Mucosa of gallbladder (tissue), 1 donor: ENCODE data around the gene ZW10. TPM values are rescaled to one million over a fixed set of nuclear protein-coding genes. Genes with fewer than 3 reads are reported as not detected.
A peak's percentile ranks its signal among the peaks of the same experiment; 100 is the strongest.

Experiments
- DNase-seq: peaks from one replicate; pipeline ENCODE4 v3.0.0-alpha.2; 2020; ENCODE audit warnings: low spot score
- total RNA-seq: library from RNA; stranded (reverse); gene quantifications from one replicate; pipeline ENCODE4 v1.2.1, GENCODE V29; 2021
- donor health status: DM: no; HTN: no; CAD: no.

ZW10 gene
- total RNA-seq, 1 donor from 2014 or later, result 10.3 TPM

DNA sequence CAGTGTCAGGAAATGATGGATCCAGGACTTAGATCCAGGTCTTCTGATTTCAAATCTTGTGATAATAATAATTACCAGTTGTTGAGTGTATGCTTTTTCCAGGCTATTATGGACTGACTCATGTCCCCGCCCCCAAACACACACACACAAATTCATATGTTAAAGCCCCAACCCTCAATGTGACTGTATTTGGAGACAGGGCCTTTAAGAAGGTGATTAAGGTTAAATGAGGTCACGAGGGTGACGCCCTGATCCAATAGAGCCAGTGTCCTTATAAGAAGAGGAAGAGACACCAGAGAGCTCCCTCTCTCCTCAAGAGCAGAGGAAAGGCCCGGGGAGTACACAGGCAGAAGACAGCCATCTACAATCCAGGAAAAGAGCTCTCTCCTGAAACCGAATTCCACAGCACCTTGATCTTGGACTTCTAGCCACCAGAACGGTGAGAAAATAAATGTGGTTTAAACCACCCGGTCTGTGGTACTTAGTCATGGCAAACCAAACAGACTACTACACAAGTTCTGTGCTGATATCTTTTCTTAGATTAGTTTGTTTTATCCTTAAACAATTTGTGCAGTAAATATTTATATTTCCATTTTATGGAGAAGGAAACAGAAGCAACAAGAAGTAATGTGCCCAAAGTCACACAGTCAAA, 75.6 kb downstream of the ZW10 start:
- no peak for DNase-seq

DNA sequence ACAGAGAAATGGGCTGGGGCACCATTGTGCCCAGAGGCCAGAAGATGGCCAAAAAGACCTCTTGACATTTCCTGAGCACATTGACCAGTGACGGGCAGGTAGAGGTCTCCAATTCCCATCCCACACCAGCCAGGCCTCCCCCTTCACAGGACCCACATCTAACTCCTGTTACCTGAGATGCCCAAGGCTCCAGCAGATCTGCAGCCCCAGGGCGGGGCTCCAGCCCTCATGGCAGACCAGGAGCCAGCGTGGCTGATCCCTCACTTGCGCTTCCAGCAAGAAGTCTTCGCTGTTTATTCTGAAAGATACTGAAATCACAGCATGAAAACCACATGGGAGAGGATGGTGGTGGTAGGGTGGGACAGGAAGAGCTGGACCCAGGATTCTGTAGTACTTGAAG, 76.4 kb downstream of the ZW10 start:
- no peak for DNase-seq

DNA sequence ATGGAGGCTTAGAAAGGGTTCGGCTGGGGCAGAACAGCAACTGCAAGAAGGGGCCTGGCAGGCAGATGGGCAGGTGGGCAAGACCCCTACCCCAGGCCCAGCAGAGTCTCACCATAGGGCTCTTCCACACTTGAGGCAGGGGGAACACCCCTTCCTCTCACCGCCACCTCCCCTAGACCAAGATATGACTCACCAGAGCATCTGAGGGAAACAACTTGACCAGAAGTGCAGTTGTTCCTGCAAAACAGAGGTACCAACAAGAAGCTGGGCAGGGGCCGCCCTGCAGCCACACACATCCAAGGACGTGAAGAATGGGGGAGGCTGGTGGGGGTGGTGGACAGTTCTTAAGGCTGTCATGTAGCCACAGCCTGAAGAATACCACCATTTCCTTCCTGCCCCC, 78.3 kb downstream of the ZW10 start:
- DNase-seq, result no peak

DNA sequence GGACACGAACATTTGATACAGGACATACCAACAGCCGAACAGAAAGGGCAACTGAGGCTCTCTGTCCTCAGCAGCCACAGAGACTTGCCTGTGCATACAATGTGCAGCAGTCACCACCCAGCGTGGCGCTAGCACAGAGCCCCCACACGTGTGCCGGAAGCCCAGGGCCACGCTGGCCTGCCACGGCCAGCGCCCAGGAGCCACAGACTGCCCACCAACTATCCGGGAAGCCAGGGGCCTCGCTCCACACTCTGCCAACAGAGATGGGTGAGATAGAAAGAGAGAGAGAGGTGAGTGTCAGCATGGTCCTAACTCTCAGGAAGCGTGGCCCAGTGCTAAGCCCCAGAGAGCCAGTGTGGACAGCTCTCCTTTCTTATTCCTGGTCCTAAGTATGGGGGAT, 79.1 kb downstream of the ZW10 start:
- no peak for DNase-seq

DNA sequence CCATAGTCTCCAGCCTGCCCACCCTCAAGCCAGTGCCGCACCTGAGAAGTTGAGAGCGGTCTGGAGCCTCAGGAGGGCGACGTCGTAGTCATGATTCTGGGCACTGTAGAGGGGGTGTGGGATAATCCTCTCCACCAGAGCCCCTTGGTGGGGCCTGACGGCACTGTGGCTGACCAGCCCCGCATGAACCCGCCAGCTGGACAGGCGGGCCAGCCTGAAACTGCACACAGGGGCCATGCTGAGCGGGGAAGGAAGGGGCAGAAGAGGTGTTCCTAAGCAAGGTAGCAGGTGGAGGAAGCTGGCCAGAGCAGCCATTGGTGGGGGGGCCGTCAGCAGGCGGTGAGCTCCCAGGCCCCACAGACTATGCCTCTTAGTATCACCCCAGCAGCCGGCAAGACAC, 80.5 kb downstream of the ZW10 start:
- DNase-seq, result no peak

DNA sequence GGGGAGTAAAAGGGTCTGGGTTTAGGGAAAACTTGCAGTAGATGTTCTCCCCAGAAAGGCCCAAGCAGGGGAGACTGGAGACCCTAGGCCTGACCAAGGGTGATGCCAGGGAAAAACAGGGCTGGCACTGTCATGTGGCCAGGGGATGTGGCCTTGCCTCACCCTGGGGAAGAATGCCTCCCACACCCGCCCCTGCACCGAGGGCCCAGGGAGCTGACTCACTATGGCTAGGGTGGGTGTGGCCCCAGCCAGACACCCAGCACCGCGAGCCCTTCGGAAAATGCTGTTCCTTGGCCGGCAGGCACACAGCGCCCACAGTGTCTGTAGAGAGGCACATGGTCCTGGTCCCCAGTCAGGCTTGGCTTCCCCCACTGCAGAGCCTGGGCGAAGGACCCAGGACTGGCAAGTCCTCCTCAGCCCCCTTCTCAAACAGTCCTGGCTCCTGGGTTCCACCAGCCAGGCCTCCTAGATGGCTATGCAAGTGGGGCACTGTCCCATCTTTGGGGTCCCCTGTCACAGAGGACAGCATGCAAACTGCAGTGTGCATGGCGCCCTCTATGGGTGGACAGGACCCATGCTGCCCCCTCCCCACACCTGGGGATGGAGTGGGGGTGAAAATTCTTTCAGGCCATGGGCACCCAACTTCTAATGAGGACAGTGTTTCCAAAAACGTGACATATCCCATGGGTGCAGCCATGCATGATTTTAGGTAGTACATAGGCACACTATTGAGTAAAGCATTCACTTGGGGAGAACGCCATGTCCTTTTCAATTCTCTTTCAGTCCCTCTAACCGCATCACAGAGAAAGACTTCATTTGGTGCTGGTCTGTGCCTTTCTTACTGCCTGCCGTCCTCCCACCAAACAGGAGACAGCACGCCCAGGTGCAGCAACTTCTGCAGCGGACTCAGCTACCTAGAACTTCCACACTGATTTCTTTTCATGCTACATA, 82.6 kb downstream of the ZW10 start:
- DNase-seq, result peak; percentile 68

DNA sequence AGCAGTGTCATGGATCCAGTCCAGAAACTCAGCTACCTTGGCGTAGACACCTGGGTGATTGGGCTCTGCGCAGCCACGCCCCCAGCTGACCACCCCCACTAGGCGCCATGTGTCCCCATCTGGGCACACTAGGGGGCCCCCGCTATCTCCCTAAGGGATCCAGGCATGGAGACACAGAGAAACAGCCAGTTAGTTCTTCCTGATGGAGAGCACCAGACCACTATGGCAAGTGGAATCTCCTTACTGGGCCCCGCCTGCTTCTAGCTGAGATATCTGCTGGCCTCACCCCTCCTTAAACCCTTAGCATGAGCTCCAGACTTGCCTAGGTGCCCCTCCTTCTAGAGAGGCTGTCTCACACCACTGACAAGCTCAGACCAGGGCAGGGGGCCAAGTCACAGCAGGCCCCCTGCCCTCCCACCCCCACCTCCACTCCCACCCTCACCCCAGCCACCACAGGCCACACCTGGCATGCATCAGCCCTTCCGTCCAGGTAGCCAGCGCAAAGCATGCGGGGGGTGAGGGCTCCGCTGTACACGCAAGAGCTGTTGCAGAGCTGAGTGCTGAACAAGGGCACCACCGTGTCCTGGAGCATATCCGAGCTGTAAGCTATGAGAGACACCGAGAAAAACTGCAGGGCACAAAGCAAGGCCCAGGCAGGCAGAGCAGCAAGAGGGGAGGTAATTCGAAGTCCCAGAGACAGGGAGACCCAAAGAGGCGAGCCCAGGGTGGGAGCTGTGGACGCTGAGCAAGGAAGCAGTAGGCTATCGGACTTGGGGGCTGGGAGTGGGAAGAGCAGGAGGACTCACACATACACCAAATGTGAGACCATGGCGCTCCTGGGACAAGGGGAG, 83.5 kb downstream of the ZW10 start:
- no peak for DNase-seq

DNA sequence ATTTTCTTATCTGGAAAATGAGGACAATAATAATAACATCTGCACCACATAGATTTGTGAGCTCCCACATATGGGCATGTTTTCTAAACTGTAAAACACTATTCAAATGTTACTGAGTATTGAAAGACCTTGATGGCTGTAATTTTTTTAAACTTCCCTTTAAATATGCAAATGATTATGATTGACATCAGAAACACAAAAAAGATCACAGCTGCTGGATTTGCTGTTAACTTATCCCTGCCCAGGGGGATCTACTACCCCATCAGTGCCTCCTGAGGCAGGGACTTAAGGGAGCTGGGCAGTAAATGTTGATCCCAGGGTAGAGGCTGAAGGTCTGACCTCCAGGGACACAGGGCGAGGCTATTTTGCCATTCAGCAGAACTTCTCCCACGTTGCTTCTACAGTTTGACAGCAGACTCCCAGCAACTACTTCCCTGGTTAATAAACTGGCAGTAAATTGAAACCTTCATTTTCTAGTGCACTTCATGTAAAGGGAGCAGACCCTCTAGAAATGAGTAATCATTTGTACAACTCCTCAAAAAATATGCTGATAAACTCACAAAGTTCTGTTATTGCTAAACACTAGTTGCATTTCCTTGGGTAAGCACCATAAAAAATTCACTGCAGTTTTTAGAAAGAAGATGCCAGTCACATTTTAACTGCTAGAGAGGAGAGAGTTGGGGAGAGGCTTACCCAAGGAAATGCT, 87.7 kb downstream of the ZW10 start:
- DNase-seq, result no peak

DNA sequence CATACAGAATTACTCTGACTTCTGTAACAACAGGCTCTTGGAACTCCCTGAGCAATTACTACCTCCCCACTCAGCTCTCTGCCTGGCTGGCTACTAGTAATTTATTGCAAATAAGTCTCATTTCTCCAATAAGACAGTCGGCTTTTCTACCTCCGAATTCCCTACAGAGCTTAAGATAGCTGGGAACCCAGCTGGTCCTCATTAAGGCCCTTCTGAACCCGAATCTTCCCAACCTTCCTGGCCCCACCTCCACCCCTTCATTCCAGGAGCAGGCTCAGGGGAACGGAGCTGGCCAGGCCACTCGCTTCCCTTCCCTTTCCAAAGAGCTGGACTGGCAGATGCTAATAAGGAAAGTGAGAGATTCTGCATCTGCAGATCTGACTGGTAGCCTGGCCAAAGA, 89.0 kb downstream of the ZW10 start:
- no peak for DNase-seq

DNA sequence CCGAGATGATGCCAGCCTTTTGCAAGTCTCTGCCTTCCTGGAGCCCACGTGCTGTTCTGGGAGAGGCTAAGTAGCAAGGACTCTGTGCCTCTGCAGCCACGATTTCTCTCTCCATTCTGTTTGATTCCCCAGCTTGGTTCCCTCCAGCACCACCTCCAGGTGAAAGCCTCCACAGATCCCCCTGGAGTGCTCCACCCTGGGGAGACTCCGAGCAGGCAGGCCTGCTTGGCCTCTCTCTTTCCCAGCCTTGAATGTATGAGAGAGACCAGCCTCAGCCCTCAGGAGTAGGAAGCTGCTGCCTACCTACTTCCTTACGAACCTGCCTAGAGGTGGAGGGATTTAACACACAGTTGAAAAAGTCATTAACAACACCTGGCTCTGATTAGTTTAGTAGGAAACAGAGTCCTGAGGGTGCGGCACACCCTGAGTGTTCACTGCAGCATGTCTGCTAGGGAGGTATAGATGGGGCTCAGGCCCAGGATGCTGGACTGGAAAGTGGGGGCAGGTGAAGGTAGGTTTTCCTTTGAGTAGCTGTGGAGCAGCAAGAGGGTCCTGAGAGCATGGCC, 89.9 kb downstream of the ZW10 start:
- no peak for DNase-seq

Other genes starting within 250 kb of the ZW10 start
- gene TMPRSS5, start 67.4 kb downstream of the ZW10 start, total RNA-seq, result 2.0 TPM
- not detected for gene CLDN25, start 6.1 kb upstream of the ZW10 start, total RNA-seq
- 19.9 TPM for gene USP28, start 101.9 kb upstream of the ZW10 start, total RNA-seq
- not detected for gene HTR3B, start 131.1 kb upstream of the ZW10 start, total RNA-seq
- gene HTR3A, start 201.4 kb upstream of the ZW10 start, total RNA-seq, result 0.29 TPM